ENCODE measurements around the gene POLE. TPM values are rescaled to one million over a fixed set of nuclear protein-coding genes. Genes with fewer than 3 reads are reported as not detected.
A peak's percentile ranks its signal among the peaks of the same experiment; 100 is the strongest.

The POLE gene
- total RNA-seq, 1 experiment from 2014 or later: 147 TPM

GRCh38 chr12:132581348-132582057 lies 105.6 kb downstream of the POLE start:
- no peaks in the 10 kb centered on the region for H3K79me2 ChIP-seq (ENCODE audit: insufficient read depth, low read length)
- no peak overlapping the region for H2BK120ac ChIP-seq (ENCODE audit: low read depth, low read length, poor library complexity, severe bottlenecking)
- DNase-seq: no peak
- no peak overlapping the region for H3K4ac ChIP-seq (ENCODE audit: low read depth, low read length)
- no peak overlapping the region for H3K14ac ChIP-seq (ENCODE audit: insufficient read depth, low read length)
- no peaks in the 10 kb centered on the region for H3K9me3 Mint-ChIP-seq
- no peak overlapping the region for H4K8ac ChIP-seq (replicated peaks; ENCODE audit: insufficient read length, low read depth, low read length)
- no peak overlapping the region for H3K4me3 Mint-ChIP-seq
- no peak for TF ChIP-seq CTCF (conservative IDR thresholded peaks at IDR 0.05)
- peak overlapping the region; percentile 31 for H3K4me2 ChIP-seq (ENCODE audit: insufficient read depth, insufficient read length, low read length)
- no peak overlapping the region for H2AFZ ChIP-seq (ENCODE audit: low read length)
- H3K18ac ChIP-seq (ENCODE audit: insufficient read length, low read depth, low read length): no peak overlapping the region
- no peak overlapping the region for H3K23ac ChIP-seq (ENCODE audit: insufficient read length, low read depth, low read length)
- peaks cover 8 to 30% (median 24%) of the 10 kb centered on the region in 3 experiments; a peak in 6 of 7 replicates for H3K36me3 Mint-ChIP-seq (ENCODE audit: insufficient read depth in 1 of 3, low read depth in 3 of 3)
- no peak overlapping the region for H3T11ph ChIP-seq (ENCODE audit: low read length)
- no peak overlapping the region for H3K27ac Mint-ChIP-seq
- H3K27me3 Mint-ChIP-seq (ENCODE audit: low read depth): peaks cover 72% of the 10 kb centered on the region
- no peak overlapping the region for H2BK5ac ChIP-seq (ENCODE audit: insufficient read length, low read length)
- H2BK15ac ChIP-seq (ENCODE audit: low read depth, low read length): no peak overlapping the region
- H4K20me1 ChIP-seq (ENCODE audit: control insufficient read depth, insufficient read depth, insufficient read length): peaks cover 2% of the 10 kb centered on the region
- no peak overlapping the region for H3K9ac ChIP-seq (ENCODE audit: extremely low read depth, insufficient read length, low read length)
- H4K5ac ChIP-seq (ENCODE audit: insufficient read length, low read depth, low read length): no peak overlapping the region
- H3K27me3 ChIP-seq (ENCODE audit: insufficient read depth, low read length): peaks cover 14% of the 10 kb centered on the region; the same call in 1 of the 2 replicates
- no peak overlapping the region for H2AK5ac ChIP-seq (ENCODE audit: insufficient read length, low read length)
- H3K23me2 ChIP-seq (ENCODE audit: insufficient read length, low read depth, low read length, poor library complexity, severe bottlenecking): peaks cover 16% of the 10 kb centered on the region
- no CpG with 5 or more reads among the region's 17 CpGs for WGBS (ENCODE audit: extremely low coverage, insufficient read length, low lambda C conversion rate)
- H3K9me3 ChIP-seq (ENCODE audit: control insufficient read depth, low read depth, low read length): no peaks in the 10 kb centered on the region
- no peak overlapping the region for H2BK12ac ChIP-seq (ENCODE audit: insufficient read length, low read depth, low read length)
- no peak overlapping the region for H3K27ac ChIP-seq (ENCODE audit: insufficient read length, low read depth, low read length)
- peaks cover 4 to 10% of the 10 kb centered on the region in 2 experiments for H3K4me1 Mint-ChIP-seq
- H3K56ac ChIP-seq (ENCODE audit: insufficient read length, low read depth, low read length): no peak overlapping the region
- H4K91ac ChIP-seq (ENCODE audit: insufficient read length, low read depth, low read length): no peak overlapping the region
- H2BK20ac ChIP-seq (ENCODE audit: low read depth, low read length, poor library complexity, severe bottlenecking): no peak overlapping the region
- H3K79me1 ChIP-seq (ENCODE audit: insufficient read depth, low read depth, low read length, poor library complexity, severe bottlenecking): no peaks in the 10 kb centered on the region
- no peaks in the 10 kb centered on the region for H3K4me1 ChIP-seq (ENCODE audit: insufficient read depth, low read length)

Measured in H9 (cell line).